Measurements from ENCODE around the gene CHD8. TPM values are rescaled to one million over a fixed set of nuclear protein-coding genes. Genes with fewer than 3 reads are reported as not detected.
"Not testable (repeated sequence)": the region's sequence is repeated elsewhere in the genome, so short reads cannot be mapped to it uniquely, and the experiment has no call there.

CHD8 gene
- total RNA-seq, 1 donor from 2014 or later = 48.0 TPM

DNA sequence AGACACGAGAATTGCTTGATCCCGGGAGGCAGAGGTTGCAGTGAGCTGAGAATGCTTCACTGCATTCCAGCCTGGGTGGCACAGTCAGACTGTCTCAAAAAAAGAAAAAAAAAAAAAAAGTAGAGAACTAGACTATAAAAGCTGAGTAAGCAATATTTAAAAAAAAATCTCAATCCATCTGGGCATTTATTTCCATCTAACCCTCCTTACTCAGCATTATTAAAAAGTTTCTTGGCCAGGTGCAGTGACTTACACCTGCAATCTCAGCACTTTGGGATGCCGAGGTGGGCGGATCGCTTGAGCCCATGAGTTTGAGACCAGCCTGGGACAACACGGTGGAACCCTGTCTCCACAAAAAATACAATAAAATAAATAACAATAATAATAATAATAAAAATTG is 76.6 kb downstream of the CHD8 start:
- Histone ChIP-seq H3K9ac (ENCODE audit: low read depth in 1 of 3, low read length in 3 of 3) (no peak overlapping the region), H3K27ac (ENCODE audit: low read depth, low read length) (no peak overlapping the region), H3K9me3 (ENCODE audit: control insufficient read depth in 3 of 3, low read length in 3 of 3) (no peaks in the 10 kb centered on the region), H3K4me1 (ENCODE audit: control insufficient read depth in 3 of 3, insufficient read depth in 3 of 3, low read length in 3 of 3) (peaks cover 7 to 9% (median 9%) of the 10 kb centered on the region in 3 donors), H3K36me3 (ENCODE audit: control insufficient read depth in 3 of 3, insufficient read depth in 3 of 3, low read length in 3 of 3) (no peaks in the 10 kb centered on the region), H3K27me3 (ENCODE audit: control insufficient read depth in 3 of 3, insufficient read depth in 3 of 3, low read length in 3 of 3) (no peaks in the 10 kb centered on the region), H3K4me3 (ENCODE audit: low read length in 3 of 3) (no peak overlapping the region)

DNA sequence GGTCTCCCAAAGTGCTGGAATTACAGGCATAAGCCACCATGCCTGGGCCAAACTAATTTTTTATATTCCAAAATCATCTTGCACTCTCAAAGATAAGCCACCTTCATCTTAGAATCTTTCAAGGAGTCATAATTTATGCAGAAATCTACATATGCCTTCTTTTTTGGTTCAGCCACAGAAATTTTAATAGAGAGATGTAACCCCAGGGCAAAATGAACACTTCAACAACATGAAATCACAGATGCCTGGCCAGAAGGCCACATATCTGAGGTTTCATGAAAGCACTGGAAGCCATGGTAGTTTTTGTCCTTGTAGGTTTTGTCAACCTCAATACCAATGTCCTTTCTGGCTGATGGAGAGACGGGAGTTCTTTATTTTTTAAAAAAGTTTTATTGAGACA is 81.9 kb downstream of the CHD8 start:
- H3K4me3 ChIP-seq (ENCODE audit: low read length in 3 of 3) = no peak overlapping the region
- no peak overlapping the region for H3K9ac ChIP-seq (ENCODE audit: low read depth in 1 of 3, low read length in 3 of 3)
- no peaks in the 10 kb centered on the region for H3K9me3 ChIP-seq (ENCODE audit: control insufficient read depth in 3 of 3, low read length in 3 of 3)
- no peaks in the 10 kb centered on the region for H3K4me1 ChIP-seq (ENCODE audit: control insufficient read depth in 3 of 3, insufficient read depth in 3 of 3, low read length in 3 of 3)
- no peaks in the 10 kb centered on the region for H3K27me3 ChIP-seq (ENCODE audit: control insufficient read depth in 3 of 3, insufficient read depth in 3 of 3, low read length in 3 of 3)
- H3K27ac ChIP-seq (ENCODE audit: low read depth, low read length) = no peak overlapping the region
- peaks cover 6 to 22% (median 14%) of the 10 kb centered on the region in 3 donors for H3K36me3 ChIP-seq (ENCODE audit: control insufficient read depth in 3 of 3, insufficient read depth in 3 of 3, low read length in 3 of 3)

- peaks cover 16 to 34% (median 23%) of the 10 kb centered on the region in 3 donors for H3K36me3 ChIP-seq (ENCODE audit: control insufficient read depth in 3 of 3, insufficient read depth in 3 of 3, low read length in 3 of 3)
- not testable (repeated sequence) for H3K27me3 ChIP-seq (ENCODE audit: control insufficient read depth in 3 of 3, insufficient read depth in 3 of 3, low read length in 3 of 3); H3K4me3 ChIP-seq (ENCODE audit: low read length in 3 of 3); H3K9me3 ChIP-seq (ENCODE audit: control insufficient read depth in 3 of 3, low read length in 3 of 3); H3K27ac ChIP-seq (ENCODE audit: low read depth, low read length); H3K4me1 ChIP-seq (ENCODE audit: control insufficient read depth in 3 of 3, insufficient read depth in 3 of 3, low read length in 3 of 3)
- peak overlapping the region in 1 of 3 donors; percentile 20 for H3K9ac ChIP-seq (ENCODE audit: low read depth in 1 of 3, low read length in 3 of 3)
Measured at GRCh38 chr14:21372814-21373213, 83.1 kb downstream of the CHD8 start.

DNA sequence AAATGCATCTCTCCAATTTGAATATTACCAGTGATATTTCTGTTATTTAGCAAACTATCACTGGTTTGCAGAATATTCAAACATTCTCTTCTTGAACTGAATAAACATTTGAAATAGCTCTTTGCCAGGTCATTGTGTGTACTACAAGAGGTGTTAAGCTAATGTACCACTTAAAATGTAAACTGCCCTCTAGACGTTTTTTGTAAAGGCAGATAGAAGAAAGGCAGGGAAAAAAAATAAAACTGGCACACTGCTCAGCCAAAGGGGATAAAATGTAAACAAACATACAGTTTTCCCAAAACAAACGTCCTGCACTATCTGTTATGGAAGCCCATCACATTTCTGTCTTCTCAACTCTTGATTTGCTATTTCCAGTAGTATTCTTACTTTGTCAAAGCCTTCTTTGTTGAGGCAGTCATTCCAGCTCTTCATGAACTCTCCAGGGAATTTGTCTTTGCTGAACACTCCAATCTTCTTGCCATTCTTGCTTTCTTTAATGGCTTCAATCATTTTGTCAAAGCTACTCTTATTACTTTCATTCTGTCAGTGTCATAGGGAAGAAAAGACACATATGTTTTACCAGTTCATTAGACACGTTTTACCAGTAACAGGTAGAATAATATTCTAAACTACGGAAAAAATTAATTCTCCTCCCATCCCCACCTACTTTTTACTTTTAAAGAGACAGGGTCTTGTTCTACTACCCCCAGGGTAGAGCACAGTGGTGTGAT is 85.8 kb downstream of the CHD8 start:
- Histone ChIP-seq H3K4me3 (ENCODE audit: low read length in 3 of 3) (no peak overlapping the region), H3K4me1 (ENCODE audit: control insufficient read depth in 3 of 3, insufficient read depth in 3 of 3, low read length in 3 of 3) (no peaks in the 10 kb centered on the region), H3K36me3 (ENCODE audit: control insufficient read depth in 3 of 3, insufficient read depth in 3 of 3, low read length in 3 of 3) (peaks cover 30 to 58% (median 38%) of the 10 kb centered on the region in 3 donors), H3K9ac (ENCODE audit: low read depth in 1 of 3, low read length in 3 of 3) (no peak overlapping the region), H3K27ac (ENCODE audit: low read depth, low read length) (no peak overlapping the region), H3K9me3 (ENCODE audit: control insufficient read depth in 3 of 3, low read length in 3 of 3) (no peaks in the 10 kb centered on the region), H3K27me3 (ENCODE audit: control insufficient read depth in 3 of 3, insufficient read depth in 3 of 3, low read length in 3 of 3) (no peaks in the 10 kb centered on the region)

DNA sequence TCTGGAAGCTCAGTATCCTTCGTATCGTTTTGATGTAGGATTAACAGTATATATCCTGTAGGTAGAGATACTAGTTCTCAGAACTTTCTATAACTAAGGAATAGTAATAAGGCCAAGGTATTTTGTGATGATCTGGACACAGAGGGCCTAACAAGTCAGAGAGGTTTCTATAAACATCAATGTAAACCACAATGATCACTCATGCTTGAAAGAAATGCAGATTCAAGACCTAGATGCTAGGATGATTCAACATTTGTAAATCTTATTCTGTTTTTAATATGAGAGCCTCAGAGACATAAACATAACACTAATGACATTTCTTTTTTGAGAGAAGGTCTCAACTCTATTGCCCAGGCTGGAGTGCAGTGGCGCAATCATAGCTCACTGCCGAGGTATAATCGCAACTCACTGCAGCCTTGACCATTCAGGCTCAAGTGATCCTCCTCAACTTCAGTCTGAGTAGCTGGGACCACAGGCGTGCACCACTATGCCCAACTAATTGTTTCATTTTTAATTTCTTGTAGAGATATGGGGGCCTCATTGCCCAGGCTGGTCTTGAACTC is 88.3 kb downstream of the CHD8 start:
- H3K4me1 ChIP-seq (ENCODE audit: control insufficient read depth in 3 of 3, insufficient read depth in 3 of 3, low read length in 3 of 3) = no peaks in the 10 kb centered on the region
- H3K4me3 ChIP-seq (ENCODE audit: low read length in 3 of 3) = no peak overlapping the region
- no peak overlapping the region for H3K9ac ChIP-seq (ENCODE audit: low read depth in 1 of 3, low read length in 3 of 3)
- H3K9me3 ChIP-seq (ENCODE audit: control insufficient read depth in 3 of 3, low read length in 3 of 3) = no peaks in the 10 kb centered on the region
- H3K27me3 ChIP-seq (ENCODE audit: control insufficient read depth in 3 of 3, insufficient read depth in 3 of 3, low read length in 3 of 3) = no peaks in the 10 kb centered on the region
- H3K27ac ChIP-seq (ENCODE audit: low read depth, low read length) = no peak overlapping the region
- H3K36me3 ChIP-seq (ENCODE audit: control insufficient read depth in 3 of 3, insufficient read depth in 3 of 3, low read length in 3 of 3) = peaks cover 46 to 81% (median 58%) of the 10 kb centered on the region in 3 donors

GRCh38 chr14:21356511-21356910 is 99.4 kb downstream of the CHD8 start:
- Histone ChIP-seq H3K27ac (ENCODE audit: low read depth, low read length) (no peak overlapping the region), H3K4me3 (ENCODE audit: low read length in 3 of 3) (no peak overlapping the region), H3K36me3 (ENCODE audit: control insufficient read depth in 3 of 3, insufficient read depth in 3 of 3, low read length in 3 of 3) (peaks cover 71 to 89% (median 88%) of the 10 kb centered on the region in 3 donors), H3K4me1 (ENCODE audit: control insufficient read depth in 3 of 3, insufficient read depth in 3 of 3, low read length in 3 of 3) (no peaks in the 10 kb centered on the region), H3K9ac (ENCODE audit: low read depth in 1 of 3, low read length in 3 of 3) (no peak overlapping the region), H3K27me3 (ENCODE audit: control insufficient read depth in 3 of 3, insufficient read depth in 3 of 3, low read length in 3 of 3) (no peaks in the 10 kb centered on the region), H3K9me3 (ENCODE audit: control insufficient read depth in 3 of 3, low read length in 3 of 3) (no peaks in the 10 kb centered on the region)

DNA sequence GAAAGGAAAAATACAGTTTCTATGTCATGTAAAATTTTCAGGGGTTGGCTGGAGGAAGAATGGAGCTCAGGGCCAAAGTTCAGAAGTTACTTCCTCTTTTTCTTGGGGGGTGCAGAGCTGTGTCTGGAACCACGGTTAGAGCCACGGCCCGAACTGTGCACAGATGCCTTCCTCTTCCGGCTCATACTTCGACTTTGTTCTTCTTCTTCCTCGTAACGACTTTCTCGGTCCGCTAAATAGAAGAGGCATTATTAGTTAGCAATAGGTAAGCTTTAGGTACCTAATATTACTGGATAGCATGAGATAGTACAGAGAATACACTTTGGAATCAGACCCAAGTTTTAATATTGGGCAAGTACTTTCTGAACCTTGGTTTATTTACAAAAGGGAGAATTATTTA is 103.3 kb downstream of the CHD8 start:
- no peaks in the 10 kb centered on the region for H3K4me1 ChIP-seq (ENCODE audit: control insufficient read depth in 3 of 3, insufficient read depth in 3 of 3, low read length in 3 of 3)
- H3K4me3 ChIP-seq (ENCODE audit: low read length in 3 of 3) = no peak overlapping the region
- H3K27ac ChIP-seq (ENCODE audit: low read depth, low read length) = no peak overlapping the region
- no peaks in the 10 kb centered on the region for H3K27me3 ChIP-seq (ENCODE audit: control insufficient read depth in 3 of 3, insufficient read depth in 3 of 3, low read length in 3 of 3)
- H3K36me3 ChIP-seq (ENCODE audit: control insufficient read depth in 3 of 3, insufficient read depth in 3 of 3, low read length in 3 of 3) = peaks cover 48 to 60% (median 55%) of the 10 kb centered on the region in 3 donors
- no peak overlapping the region for H3K9ac ChIP-seq (ENCODE audit: low read depth in 1 of 3, low read length in 3 of 3)
- H3K9me3 ChIP-seq (ENCODE audit: control insufficient read depth in 3 of 3, low read length in 3 of 3) = no peaks in the 10 kb centered on the region

GRCh38 chr14:21350539-21350938 is 105.4 kb downstream of the CHD8 start:
- Histone ChIP-seq H3K36me3 (ENCODE audit: control insufficient read depth in 3 of 3, insufficient read depth in 3 of 3, low read length in 3 of 3) (peaks cover 31 to 40% (median 37%) of the 10 kb centered on the region in 3 donors), H3K4me3 (ENCODE audit: low read length in 3 of 3) (no peak overlapping the region), H3K27me3 (ENCODE audit: control insufficient read depth in 3 of 3, insufficient read depth in 3 of 3, low read length in 3 of 3) (no peaks in the 10 kb centered on the region), H3K9ac (ENCODE audit: low read depth in 1 of 3, low read length in 3 of 3) (no peak overlapping the region), H3K4me1 (ENCODE audit: control insufficient read depth in 3 of 3, insufficient read depth in 3 of 3, low read length in 3 of 3) (no peaks in the 10 kb centered on the region), H3K9me3 (ENCODE audit: control insufficient read depth in 3 of 3, low read length in 3 of 3) (no peaks in the 10 kb centered on the region), H3K27ac (ENCODE audit: low read depth, low read length) (no peak overlapping the region)

DNA sequence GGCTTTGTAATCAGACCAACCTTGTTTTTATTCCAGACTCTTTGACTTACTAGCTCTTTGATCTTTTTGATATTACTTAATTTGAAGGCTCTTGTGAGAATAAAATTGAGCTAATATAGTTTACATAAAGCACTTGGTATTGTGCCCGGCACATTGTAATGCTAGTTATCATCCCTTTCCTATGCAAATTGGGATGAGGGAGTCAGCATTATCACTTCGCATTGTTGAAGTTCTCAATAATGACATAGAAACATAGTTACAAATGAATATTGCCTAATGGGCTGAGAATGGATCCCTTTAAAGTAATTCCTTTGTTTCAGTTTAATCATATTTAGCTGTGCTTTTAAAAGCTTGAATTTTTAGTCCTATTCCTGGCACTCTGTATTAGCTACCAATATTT is 108.7 kb downstream of the CHD8 start:
- Histone ChIP-seq H3K4me3 (ENCODE audit: low read length in 3 of 3) (no peak overlapping the region), H3K9me3 (ENCODE audit: control insufficient read depth in 3 of 3, low read length in 3 of 3) (no peaks in the 10 kb centered on the region), H3K27me3 (ENCODE audit: control insufficient read depth in 3 of 3, insufficient read depth in 3 of 3, low read length in 3 of 3) (no peaks in the 10 kb centered on the region), H3K9ac (ENCODE audit: low read depth in 1 of 3, low read length in 3 of 3) (no peak overlapping the region), H3K4me1 (ENCODE audit: control insufficient read depth in 3 of 3, insufficient read depth in 3 of 3, low read length in 3 of 3) (no peaks in the 10 kb centered on the region), H3K27ac (ENCODE audit: low read depth, low read length) (no peak overlapping the region), H3K36me3 (ENCODE audit: control insufficient read depth in 3 of 3, insufficient read depth in 3 of 3, low read length in 3 of 3) (peaks cover 4 to 13% (median 9%) of the 10 kb centered on the region in 3 donors)

- no peaks in the 10 kb centered on the region for H3K9me3 ChIP-seq (ENCODE audit: control insufficient read depth in 3 of 3, low read length in 3 of 3)
- H3K36me3 ChIP-seq (ENCODE audit: control insufficient read depth in 3 of 3, insufficient read depth in 3 of 3, low read length in 3 of 3) = peaks cover 0 to 7% (median 3%) of the 10 kb centered on the region in 3 donors
- H3K27me3 ChIP-seq (ENCODE audit: control insufficient read depth in 3 of 3, insufficient read depth in 3 of 3, low read length in 3 of 3) = no peaks in the 10 kb centered on the region
- H3K9ac ChIP-seq (ENCODE audit: low read depth in 1 of 3, low read length in 3 of 3) = no peak overlapping the region
- H3K27ac ChIP-seq (ENCODE audit: low read depth, low read length) = no peak overlapping the region
- no peak overlapping the region for H3K4me3 ChIP-seq (ENCODE audit: low read length in 3 of 3)
- no peaks in the 10 kb centered on the region for H3K4me1 ChIP-seq (ENCODE audit: control insufficient read depth in 3 of 3, insufficient read depth in 3 of 3, low read length in 3 of 3)
Measured at GRCh38 chr14:21346532-21347135, 109.3 kb downstream of the CHD8 start.

Data from skeletal muscle tissue (tissue), 4 donors.